NCI-H2107 treated with DMSO at 0.1 percent for 48 hours (cell line): Measurements from ENCODE around the gene TRIM3.

Source experiments
- DNase-seq: peaks from one replicate; lab custom pipeline; 2025; ENCODE audit not compliant: unreplicated experiment; lab: John Stamatoyannopoulos, UW

TRIM3 gene

DNA sequence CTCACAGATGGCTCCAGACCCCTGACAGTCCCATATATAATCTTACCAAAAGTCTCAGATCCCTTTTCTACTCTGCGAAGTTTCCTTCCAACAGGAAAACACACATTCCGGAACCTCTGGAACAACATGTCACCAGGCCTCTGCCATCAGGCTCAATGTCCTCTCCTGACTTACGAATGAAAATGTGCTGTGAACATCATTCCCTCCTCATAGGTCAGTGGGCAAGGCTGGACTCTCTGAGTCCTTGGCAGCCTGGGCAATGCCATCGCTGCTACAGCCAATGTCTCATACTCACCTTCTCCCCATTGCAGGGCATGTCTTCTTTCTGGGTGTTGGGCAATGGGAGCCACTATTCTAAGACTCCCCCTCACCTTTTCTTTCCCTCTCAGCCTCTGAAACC is 31.3 kb downstream of the TRIM3 start:
- no peak for DNase-seq

DNA sequence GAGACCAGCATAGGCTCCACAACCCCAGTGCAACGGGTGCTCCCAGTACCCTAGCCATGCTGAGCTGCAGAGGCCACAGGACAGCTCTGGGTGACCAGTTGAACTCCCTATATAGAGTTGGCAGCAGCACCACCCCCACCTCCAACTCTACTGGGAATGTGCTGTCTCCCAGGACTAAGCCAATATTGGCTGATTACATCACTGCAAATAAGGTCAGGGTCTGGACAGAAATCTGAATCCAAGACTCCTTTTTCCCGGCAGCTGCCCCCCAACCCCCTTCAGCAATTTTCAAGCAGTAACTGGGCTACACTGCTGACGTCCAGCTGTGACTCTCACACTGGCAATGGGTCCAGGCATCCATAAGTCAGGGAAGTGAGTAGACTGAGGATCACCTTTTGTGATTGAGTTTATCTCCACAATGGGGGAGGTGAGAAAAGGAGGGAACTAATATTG is 32.8 kb downstream of the TRIM3 start, which contains the start of gene HPX:
HPX (minus strand) TSS at position 82 of the 453 bp plus-strand sequence; CDS start at position 58, 24 bp downstream.
- DNase-seq, result no peak

DNA sequence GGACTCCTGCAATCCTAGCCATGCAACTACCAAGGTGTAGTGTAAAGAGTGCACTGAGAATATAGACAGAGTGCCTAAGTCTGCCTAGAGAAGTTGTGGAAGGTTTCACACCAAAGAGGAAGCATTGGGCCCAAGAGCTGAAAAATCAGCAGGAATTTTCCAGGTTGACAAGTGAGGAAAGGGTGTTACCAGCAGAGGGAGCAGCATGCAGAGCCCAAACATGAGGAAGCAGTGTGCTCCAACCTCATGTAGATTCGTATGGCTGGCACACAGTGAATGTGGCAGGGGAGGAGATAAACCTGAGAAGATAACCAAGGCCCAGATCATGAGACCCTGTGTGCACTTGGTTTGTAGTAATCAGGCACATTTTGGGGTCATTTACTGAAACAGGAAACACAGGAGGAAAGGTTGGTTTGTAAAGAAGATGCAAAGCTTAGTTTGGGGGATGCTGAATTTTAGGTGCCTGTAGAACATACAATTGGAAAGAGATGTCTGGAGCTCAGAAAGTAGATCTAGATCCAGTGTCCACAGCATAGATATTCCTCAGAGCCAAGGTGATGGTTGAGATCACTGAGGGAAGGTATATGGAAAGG is 34.7 kb downstream of the TRIM3 start:
- DNase-seq, result peak; percentile 76

DNA sequence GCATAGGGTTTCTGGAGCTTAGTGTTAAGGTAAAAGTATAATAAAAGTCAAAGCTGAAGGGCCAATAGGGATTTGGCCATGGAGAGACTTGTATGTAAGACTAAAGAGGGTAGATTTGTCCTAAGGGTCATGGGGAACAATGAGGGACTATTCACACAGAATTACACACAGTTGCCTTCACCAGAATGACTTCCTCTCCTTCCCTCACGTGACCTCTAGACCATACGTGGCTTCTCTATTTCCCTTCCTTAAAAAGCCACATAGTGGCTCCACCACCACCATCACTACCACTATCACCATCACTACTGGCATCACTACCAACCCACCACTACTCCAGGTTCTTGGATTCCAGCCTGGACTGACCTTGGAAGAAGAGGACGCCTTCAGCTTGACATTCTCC is 35.7 kb downstream of the TRIM3 start:
- DNase-seq, result no peak

DNA sequence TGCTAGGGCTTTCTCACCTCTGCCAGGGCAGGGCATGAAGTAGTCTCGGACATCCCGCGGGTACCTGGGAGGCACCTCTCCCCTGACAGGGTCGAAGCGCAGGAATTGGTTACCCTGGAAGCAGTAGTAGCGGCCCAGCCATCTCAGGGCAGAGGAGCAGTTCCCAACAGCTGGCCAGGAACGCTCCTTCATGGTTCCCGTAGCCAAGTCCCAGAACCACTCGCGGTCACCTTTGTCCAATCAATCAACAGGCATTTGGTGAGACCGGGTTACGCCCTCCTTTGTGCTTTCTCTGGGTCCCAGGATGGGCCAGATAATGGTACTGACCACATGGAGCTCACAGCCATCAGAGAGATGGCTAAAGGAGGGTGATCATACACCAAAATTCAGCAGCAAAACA is 36.3 kb downstream of the TRIM3 start:
- no peak for DNase-seq

DNA sequence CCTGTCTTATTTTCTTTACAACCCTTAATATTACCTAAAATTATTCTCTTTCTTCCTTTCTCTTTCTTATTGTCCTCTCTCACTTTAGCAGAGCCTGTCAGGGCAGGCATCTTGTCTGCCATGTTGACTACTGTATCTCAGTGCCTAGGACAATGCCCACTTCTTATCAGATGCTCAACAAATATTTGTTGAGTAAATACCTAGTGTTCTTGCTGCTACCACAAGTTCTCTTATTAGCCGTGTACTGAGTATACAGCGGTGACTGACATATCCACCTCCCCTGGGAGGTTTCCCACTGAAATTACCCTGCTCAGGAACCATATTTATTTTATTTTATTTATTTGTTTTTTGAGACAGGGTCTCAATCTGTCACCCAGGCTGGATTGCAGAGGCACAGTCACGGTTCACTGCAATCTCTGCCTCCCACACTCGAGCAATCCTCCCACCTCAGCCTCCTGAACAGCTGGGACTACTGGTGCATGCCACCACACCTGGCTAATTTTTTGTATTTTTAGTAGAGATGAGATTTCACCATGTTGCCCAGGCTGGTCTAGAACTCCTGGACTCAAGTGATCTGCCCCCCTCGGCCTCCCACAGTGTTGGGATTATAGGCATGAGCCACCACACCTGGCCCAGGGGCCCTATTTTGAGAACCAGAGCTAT is 39.6 kb downstream of the TRIM3 start:
- no peak for DNase-seq

DNA sequence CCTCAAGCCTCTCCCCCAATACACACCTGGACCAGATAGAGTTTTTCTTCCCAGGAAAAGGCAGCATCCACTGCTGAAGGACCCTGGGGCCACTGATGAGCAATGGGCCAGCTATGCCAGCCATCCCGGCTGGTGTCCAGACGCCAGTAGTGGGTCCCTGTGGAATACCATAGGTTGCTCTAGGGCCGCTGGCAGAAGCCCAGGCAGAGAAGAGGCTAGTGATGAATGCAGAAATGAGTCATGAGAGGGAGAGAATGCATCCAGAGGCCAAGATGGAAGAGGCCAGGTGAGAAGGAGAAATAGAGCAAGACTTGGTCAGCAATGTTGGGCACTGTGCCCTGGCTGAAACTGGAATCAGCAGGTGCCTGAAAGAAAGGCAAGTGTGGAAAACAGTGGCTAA is 41.9 kb downstream of the TRIM3 start:
- no peak for DNase-seq

DNA sequence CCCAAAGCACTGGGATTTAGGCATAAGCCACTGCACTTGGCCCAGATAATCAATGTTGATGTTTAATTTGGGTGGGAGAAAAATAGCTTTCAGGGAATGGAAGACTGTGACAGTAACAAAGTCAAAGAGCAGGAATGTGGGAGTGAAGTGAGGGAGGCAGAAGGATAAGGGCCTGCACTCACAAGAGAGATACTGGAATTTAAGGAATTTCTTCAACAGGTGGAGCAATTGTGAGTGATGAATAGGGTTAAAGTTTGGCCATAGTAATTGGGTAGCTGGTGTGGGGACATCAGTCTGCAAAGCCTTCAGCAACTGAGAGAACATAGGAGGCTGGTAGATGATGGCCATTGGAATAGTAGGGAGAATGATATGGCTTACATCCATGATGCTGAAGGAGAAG is 46.2 kb downstream of the TRIM3 start:
- no peak for DNase-seq

DNA sequence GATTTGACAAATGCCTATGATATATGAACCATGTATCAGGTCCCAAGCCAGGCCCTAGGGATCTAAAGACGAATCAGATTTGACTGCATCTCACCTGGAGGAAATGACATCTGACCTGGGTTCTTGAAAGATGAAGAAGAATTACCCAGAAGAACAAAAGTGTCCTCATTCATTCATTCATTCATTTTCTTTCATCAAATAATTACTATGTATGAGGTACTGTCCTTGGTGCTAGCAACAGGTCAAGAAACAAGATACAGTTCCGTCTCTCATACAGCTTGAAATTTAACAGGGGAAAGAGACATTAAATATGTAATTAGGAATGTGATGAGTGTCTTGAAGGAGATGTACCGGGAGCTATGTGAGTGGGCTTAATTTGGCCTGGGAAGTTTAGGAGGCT is 53.1 kb downstream of the TRIM3 start:
- DNase-seq, result no peak

DNA sequence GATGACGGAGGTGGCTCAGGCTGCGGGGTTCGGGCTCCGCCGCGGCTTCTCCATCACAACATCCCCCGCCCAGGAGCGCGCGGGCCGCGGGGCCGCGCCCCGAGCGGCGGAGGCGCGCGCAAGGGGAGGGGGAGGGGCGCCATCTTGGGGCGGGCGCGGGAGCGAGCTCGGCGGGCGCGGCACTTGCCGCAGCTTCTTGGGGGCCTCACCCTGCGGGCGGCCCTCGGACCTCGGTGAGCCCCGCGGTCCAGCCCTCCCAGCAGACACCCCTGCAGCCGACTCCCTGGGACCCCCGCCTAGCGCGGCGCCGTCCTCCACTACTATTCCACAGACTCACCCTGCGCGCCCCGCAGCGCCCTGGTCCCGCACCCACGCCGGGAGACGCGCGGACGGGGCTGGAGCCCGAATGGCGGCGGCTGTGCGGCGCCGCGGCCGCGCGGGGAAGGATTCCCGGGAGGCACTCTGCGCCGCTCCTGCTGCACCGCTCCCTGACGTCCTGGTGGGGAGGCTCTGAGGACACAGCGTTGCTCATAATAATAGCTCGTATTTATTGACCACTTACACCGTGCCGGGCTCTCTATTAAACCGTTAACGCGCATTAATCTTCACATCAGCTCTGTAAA is 54.6 kb downstream of the TRIM3 start, which contains the start of gene APBB1:
APBB1 (minus strand) TSS at position 86 of the 623 bp plus-strand sequence. CDS start 7,747 bp downstream, outside the sequence.
- DNase-seq, result no peak

DNA sequence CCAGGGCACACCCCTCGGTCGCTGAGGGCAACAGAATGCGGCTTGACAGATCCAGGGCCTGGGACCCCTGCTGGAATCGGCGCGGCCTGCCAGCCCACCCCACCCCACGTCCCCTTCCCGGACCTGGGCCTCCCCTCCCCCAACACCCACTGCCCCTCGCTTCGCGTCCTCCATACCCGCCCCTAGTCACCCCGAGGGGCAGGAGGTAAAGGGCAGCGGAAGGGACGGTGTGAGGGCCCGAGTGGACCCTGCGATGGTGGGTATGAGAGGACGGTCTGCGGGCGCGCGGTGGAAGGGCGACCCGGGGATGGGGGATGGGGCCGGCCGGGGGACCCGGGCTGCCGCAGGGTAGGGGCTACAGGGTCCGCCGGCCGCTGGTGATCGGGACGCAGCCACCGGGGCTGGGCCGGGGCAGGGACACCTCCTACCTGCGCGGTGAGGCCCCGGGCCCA is 55.2 kb downstream of the TRIM3 start:
- DNase-seq, result no peak

DNA sequence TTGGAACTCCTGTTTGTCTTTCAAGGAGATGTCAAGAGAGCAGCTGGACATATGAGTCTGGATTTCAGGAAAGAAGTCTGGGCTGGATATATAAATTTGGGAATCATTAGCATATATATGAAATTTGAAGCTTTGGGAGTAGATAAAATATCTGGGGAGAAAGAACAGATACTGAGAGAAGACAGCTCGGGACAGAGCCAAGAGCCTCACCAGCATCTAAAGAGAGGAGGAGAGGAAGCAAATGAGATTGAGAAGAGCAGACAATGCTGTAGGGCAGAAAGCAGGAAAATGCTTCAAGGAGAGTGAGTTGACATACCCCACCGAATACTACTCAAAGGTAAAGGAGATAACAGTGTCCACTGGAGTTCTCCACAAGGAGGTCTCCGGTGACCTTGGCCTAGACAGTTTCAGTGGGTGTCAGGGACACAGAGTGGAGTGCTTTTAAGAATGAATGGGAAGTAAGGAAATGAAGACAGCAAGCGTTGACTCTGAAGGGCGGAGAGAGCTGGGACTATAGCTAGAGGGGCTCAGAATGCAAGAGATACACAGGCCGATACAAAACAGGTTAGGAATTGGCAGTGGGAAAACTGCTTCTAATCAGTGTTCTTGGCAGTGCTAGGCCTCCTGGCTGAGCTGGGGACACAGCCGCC is 55.7 kb downstream of the TRIM3 start:
- DNase-seq, result no peak

DNA sequence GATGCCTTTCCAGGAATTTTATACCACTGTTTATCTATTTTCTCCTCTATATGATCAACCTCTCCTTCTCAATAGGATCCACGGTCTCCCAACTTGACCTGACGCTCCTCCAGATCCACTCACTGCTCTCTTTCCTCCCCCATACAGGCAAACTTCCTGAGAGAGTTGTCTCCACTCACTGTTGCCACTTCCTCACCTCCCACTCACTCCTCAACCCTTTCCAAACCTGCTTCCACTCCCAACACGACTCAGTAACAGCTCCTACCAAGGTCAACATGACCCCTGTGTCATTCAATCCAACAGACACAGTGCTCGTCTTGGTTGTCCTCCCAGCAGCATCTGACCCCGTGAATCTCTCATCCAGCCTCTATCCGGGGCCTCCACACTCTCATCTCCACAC is 57.9 kb downstream of the TRIM3 start:
- no peak for DNase-seq

DNA sequence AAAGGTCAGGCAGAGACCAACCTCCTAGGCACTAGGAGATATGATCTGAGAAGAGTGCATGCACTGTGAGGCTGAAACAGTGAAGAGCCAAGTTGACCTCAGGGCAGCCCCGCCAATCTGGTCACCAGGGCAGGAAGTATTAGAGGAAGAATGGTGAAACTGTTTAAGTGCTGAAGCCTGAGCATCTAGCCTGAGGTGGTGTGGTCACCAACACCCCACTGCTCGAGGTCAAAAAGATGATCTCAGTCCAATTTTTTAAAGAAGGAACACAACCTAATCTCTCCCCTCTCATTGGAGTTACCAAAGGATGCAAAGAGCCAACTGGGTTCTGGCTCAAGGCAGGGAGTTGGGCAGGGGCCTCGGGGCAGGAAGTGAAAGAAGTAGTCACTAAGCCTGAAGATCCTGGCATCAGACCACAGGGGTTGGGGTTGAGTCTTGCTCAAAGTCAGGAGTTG is 58.8 kb downstream of the TRIM3 start:
- DNase-seq, result no peak

DNA sequence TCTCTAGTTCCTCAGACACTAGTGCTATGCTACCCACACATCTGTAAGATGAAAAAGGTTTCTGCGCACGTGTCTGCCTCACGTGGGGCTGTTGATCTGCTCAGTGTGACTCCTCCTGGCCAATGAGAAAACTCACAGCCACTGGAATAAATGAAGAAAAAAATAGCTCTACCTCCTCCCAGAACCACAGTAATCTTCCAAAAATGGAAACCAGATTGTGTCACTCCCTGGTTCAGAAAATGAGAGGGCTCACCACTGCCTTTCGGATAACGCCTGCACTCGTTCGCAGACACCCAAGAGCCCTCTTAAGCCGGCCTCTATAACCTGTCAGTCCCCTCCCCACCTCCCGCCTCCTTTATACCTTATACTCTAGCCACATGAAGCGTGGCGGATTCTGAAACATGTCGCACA is 59.9 kb downstream of the TRIM3 start:
- DNase-seq, result no peak

DNA sequence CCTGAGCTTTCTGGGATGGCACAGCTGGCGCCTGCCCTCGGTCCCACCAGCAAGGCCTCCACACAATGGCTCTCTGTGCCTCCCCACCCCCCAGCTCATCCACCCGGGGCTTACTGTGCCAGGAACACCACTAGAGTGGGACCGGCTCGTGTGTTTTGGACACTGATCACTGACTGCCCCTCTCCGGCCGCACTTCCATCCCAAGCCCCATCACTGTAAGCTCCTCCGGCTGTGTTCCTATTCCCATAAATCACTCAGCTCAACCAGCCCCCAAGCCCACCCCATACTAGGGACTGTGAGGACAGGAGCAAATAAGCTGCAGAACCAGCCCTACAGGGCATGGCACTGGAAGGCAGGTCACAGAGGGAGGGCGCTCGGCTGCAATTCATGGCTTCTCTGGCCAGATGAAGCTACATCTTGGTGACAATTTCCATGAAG is 62.1 kb downstream of the TRIM3 start:
- DNase-seq, result no peak

DNA sequence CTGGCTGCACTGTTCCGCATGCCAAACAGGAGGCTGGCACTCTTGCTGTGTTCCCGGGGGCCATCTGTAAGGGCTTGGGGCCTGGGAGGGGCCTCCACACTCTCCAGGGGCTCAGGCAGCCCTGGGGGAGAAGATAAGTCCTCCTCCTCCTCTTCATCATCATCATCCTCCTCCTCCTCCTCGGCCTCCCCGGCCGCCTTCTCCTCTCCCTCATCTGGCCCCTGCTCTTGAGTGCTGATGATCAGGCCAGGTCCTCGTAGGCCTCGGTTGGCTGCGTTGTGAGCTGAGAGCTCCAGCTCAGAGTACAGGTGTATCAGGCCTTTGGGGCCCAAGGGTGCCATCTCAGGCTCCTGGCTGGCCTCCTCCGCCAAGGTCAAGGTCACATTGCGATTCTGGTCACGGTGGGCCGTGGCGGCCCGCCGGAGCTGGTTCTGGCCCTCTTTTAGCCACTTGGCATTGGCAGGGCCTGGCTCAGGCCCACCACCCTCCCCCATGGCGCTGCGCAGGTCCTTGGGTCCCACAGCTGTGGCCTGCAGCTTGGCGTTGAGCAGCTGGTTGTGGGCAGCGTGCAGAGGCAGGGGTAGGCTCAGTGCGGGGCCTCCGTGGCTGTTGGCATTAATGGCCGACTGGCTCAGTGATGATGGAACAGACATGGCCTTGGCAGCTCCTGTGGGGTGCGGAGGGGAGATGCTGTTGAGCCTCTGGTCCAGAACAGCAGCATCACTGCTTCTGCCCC is 62.9 kb downstream of the TRIM3 start:
- no peak for DNase-seq

DNA sequence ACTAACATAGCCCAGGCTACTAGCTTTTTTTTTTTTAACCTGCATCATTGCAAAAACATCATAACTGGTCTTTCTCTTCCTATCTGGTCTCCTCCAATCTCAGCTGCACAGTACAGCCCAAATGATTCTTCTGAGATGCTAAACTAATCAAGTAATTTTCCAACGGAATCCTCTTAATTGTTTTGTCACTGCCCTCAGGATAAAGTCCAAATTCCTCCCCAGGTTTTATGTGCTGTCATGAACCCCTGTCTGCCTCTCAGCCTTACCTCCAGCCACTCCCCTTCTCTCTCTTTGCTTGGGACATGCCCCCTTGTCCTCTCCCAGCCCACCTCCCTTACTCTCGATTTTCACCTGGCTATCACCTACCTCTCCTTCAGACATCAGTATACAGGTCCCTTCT is 67.4 kb downstream of the TRIM3 start:
- no peak for DNase-seq

DNA sequence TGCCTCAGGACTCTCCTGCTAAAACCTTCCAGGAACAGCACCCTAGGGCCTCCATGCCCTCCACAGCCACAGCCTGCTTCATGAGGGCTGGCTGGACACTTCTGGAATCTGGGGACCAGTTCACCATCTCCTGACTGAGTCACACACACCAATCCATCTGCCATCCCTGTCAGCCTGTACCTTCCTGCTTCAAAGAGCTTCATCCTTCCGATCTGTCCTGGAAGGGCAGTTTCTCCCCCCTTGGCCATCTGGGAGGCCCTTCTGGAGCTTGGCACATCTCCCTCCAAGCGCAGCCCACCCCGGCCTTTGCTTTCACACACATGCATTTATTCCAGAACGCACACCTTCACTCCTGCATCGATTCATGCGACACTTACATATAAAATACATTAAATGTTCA is 67.9 kb downstream of the TRIM3 start:
- DNase-seq, result no peak

DNA sequence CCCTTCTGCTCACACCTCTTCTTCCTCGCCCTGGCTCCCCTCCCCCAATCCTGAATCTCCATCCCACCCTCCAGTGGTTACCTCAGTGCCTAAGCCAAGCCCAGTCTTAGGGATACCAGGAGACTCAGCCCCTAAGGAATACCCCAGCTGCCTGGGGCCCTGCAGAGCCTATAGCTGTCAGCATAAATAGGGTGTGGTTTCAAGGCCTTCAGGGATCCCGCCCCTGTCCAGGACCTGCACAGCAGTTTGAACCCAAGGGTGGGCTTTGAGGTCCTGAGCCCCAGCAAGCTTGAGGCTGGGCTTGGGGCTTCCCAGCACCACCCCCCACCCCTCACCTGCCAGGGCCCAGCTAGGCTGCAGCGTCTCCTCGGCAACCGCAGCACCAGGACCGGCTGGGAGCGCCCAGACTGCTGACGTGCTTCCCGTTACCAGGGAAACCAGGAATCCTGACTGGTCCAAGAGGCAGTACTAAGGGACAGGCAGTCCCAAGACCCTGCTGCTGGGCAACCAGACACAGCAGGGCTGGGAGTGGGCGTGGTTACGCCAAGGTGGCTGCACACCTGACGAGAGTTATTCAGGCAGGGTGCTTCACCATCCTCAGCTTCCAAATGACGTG is 68.6 kb downstream of the TRIM3 start:
- no peak for DNase-seq
